8988T (cell line): ENCODE data around the gene MAB21L3.

ENCODE experiments used
- DNase-seq: peaks from one replicate; pipeline ENCODE4 v3.0.0; 2011

The MAB21L3 gene

DNA sequence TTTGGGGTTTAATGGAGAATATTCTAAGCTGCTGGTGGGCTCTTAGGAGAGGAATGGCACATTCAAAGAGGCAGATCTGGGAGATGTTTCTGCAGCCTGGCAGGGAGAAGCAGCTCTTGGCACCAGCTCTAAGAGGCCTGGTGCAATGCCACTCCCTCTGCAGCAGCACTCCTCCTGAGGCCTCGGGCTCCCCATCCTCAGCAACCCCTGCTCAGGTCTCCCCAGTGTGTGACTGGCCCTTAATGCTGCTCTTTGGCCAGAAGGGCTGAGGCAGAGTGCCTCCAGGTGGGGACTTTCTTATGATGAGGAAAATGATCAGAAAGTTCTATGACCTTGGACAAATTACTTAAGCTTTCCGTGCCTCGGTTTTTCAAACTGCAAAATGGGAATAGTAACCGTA, 55.5 kb downstream of the MAB21L3 start:
- no peak for DNase-seq

DNA sequence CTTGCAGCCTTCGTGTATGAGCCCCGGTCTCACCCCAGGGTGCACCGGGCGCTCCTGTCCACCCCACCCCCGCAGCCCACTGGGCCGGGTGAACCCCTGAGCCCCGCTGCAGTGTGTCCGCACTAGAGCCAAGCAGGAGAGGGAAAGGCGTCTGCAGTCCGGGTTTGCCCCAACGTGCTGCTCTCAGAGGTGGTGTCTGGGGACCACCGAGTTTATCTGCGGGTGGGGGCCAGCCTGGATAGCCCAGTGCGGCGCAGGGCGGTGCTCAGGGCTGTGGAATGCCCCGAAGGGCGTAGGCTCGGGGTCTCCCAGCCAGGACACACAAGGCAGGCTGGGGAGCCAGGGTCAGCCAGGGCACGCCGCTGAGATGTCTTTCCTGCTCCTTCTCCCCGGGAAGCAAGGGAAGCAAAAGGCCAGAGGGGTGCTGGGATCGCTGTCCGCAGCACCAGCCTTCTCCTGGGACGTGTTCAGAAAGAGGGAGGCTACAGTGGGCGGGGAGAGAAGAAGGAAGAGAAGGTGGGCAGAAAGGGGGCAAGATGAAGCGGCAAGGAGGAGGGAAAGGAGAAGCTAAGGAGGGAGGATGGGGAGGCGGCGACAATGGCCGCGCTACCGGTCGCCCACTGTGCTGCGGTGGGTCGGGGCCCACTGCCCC, 56.6 kb downstream of the MAB21L3 start:
- no peak for DNase-seq

DNA sequence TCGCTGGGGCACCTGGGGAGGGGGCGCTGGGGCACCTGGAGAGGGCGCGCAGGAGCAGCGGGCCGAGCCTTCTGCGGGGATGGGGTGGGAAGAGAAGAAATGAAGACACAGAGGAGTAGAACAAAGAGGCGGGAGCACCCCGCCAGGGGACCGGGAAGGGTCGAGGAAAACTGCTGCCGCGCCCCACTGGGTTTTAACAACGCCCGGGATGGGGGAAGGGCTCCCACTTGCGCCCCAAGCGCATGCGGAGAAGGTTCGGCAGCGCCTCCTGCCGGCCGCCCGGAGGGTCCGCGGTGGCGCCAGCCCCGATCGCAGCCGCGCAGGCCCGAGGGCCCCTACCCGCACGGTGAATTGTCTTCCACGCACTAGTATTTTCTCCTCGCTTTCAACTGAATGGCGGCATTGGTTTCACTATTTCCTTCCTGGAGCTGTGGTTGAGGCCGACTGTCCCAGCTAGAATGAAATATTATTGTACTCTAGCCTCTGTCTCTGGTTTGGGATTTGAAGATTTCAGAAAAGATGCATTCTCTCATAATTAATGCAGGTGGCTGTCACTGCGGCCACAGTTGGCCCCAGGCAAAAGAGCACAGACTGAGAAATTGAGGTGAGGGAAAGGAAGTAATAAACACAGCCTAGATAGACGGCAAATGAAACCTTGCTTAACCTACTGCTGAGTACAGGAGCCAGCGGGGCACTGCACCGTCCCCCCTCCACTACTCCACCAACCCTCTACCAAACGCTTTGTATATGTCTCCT, 57.3 kb downstream of the MAB21L3 start:
- peak; percentile 34 for DNase-seq

DNA sequence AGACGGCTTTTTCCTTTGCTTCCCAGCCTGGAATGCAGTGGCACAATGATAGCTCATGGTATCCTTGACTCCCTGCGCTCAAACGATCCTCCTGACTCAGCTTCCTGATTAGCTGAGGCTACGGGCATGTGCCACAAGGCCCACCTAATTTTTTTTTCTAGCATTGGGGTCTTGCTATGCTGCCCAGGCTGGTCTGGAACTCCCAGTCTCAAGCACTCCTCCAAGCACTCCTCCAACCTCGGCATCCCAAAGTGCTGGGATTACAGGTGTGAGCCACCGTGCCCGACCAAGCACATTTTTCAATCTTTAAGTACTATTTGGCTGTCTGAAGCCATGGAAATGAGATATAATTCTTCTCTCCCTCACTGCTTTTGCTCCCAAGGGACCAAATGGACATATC, 58.7 kb downstream of the MAB21L3 start:
- no peak for DNase-seq

DNA sequence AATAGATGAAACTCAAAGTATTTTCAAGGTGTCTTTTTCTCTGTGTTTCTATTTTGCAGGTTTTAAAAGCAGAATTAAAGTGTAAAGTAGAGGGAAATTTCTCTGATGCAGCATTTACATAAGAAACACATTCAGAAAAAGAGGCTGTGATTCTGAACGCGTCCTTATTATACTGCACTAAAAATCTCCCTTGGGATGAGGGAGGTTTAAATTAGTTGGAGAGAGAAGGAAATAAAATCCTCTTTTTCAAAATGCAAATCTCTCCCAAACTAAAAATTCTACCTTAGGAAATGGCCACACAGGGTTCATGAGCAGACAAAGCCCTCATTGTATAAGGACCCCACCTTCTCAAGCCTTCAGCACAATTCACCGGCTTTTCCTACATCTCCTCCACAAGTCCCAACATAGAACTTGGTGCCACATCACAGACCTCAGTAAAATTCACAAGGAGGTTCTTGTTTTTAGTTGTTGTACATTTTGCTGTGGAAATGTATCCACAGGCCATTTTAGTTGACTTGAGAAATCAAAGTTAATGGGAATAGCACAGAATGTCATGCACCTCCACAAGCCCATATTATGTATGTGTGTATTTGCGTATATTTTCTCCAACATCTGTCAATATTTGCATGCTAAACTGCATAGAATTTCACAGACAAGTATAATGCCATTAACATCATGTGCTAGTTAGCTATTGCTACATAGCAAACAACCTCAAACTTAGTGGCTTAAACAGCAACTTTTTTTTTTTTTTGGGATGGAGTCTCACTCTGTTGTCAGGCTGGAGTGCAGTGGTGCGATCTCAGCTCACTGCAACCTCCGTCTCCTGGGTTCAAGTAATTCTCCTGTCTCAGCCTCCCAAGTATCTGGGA, 59.8 kb downstream of the MAB21L3 start:
- DNase-seq: no peak

DNA sequence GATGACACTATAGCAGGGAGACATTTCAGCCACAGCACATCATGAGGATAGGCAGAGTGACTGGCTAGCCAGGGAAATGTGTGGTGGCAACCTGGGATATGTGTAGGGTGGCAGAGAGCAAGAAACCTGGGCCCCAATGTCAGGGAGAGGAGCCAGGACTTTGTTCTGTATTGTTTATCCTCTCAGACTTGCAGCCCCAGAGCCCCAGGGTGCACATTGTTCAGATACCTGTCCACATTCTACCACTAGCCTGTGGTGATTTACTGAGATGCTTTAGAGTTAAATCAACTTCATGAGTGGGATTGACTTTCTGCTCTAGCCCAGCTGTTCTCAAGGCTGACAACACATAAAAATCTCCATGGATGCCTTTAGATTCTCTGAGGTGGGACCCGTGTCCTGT, 61.5 kb downstream of the MAB21L3 start:
- no peak for DNase-seq

DNA sequence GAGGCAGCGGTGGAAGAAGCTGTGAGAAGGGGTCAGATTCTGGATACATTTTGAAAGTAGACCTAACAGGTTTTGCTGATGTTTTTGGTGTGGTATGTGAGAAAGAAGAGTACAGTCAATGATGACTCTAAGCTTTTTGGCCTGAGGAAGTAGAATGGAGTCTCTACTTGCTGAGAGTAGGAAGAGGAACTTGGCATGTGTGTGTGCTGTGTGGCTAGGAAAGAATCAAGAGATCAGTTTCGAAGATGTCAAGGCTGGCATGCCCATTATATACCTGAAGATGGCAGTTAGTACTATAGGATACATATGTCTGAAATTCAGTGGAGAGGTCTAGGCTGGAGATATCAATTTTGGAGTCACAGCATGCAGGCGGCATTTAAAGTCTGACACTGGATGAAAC, 64.4 kb downstream of the MAB21L3 start:
- no peak for DNase-seq

DNA sequence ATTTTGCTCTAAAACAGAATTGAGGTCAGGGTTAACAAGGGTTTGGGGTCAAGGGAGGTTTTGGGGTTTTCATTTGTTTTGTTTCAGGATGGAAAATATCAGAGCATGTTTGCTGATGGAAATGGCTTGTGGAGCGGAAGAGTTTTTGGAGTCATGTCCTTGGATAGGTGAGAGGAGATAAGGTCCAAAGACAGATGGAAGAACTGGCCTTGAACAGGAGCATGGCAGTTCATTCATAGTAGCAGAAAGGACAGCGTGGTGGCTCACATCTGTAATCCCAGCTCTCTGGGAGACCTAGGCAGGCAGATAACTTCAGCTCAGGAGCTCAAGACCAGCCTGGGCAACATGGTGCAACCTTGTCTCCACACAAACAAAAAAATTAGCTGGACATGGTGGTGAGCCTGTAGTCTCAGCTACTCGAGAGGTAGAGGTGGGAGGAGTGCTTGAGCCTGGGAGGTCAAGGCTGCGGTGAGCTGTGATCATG, 65.1 kb downstream of the MAB21L3 start:
- no peak for DNase-seq

DNA sequence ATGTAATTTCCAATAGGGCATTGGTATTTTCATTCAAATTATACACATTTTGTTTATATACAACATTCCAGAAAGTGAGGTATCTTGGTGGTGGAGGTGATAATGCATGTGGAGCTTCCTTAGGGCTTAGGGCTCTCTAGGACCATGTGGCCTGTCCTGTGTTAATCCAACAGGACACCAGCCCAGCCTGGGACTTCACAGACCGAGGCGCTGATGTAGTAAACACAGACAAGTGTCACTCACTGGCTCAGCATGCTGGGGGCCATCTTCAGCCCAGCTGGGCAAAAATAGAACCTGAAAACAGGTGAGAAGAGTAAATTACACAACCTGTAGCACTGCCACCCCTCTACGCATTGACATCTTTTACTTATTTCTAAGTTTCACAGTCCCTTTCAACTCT, 66.7 kb downstream of the MAB21L3 start:
- DNase-seq: no peak

DNA sequence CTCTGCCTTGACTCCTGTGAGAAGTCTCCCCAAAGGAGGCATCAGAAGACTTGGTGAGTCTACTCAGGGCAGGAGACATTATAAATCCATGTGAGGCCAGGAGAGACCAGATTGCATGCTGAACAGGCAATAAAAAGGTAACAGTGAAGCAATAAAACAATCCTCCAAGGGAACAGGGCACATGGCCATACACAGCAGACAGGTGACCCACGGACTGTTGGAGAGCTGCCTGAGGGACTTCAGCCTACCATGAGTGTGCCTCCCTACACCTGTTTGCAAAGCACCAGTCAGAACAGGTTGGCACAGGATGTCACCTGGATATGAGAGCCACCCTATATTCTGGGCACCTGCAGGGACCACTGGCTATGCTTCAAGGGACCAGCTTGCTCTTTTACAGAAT, 67.6 kb downstream of the MAB21L3 start:
- no peak for DNase-seq

DNA sequence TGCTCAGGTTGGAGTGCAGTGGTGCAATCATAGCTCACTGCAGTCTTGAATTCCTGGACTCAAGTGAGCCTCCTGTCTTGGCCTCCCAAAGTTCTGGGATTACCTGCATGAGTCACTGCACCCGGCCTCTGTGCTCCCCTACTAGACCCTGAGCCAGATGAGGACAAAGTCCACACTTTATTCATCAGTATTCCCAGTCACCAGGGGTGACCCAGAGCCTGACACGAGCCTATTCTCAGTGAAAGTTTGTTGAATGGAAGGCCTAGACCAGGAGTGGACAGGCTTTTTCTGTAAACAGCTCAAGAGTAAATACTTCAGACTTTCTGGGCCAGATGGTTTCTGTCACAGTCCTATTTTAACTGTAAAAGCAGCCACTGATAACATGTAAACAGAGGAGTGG, 68.2 kb downstream of the MAB21L3 start:
- no peak for DNase-seq

DNA sequence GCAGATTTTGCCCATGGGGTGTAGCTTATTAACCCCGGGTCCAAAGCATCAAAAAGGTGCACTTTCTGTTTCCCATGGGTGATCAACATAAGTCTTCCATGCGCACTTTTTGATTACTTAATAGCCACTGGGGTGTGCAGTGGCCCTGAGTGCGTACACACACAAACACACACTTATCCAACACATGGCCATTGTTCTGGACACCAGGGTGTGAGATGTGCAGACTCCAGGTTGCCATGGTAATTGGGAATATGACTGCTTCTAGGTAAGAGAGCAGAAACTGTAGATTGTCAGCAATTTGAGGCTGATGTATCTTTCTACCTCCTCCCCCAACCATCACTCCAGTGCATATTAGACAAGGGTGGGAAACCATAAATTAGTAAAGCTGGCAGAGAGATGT, 68.8 kb downstream of the MAB21L3 start:
- DNase-seq: no peak

DNA sequence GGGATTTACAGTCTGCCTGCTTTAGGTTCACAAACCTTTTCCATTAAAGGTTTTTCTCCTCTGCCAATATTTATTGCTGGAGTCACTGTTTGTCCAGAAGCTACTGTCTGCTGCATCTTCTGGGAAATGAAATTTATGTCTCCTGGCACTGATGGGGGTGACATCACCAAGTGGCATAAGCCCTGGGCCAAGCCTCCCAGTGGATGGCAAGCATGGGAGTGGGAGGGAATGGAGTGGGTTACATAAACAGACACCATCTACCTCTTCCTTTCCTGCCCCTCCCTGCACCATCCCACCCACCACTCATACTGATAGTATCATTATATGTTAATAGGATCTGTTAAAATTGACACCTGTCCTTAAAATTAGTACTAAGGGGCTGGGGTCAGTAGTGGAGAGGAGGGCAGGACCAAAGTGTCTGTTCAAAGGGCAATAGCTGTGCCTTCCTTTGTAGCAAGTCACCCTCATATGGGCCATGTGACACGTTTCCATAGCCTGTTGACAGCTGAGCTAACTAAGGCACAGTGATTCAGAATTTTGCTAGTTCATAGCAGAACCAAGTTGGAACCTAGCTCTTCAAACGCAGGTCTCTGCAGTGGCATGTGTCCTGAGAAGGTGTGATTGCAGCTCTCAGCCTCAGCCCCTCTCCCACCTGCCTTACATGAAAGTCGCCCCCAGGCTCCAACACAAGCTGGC, 71.0 kb downstream of the MAB21L3 start:
- no peak for DNase-seq
